Activated CD8-positive, alpha-beta memory T cell treated with anti-CD3 and anti-CD28 coated beads, Interleukin-2, amount 10 ng/mL, durations not matched to agents 7 days and 5 days (primary cell): ENCODE measurements around the gene PTPRM. TPM values are rescaled to one million over a fixed set of nuclear protein-coding genes. Genes with fewer than 3 reads are reported as not detected.

Source experiments
- ATAC-seq: fragments of 150-1000 bp; cut with Tn5 transposase; one replicate; pipeline ENCODE4 v1.10.0; 2021; ENCODE audit warnings: moderate library complexity
- CTCF ChIA-PET: fragments of 350-600 bp; sonication (Branson Sonifier 250); formaldehyde crosslinking; loops from one replicate; lab custom pipeline; 2021; ENCODE audit warnings: antibody characterized with exemption; lab: Charles Lee
- DNase-seq: peaks from one replicate; pipeline ENCODE4 v3.0.0-alpha.2; 2020
- H3K27ac Mint-ChIP-seq: one replicate; pipeline ENCODE4 v1.8.0; 2021; ENCODE audit warnings: mild to moderate bottlenecking, mixed read lengths
- H3K27me3 Mint-ChIP-seq: one replicate; pipeline ENCODE4 v1.8.0; 2021; ENCODE audit warnings: mixed read lengths
- H3K36me3 Mint-ChIP-seq: one replicate; pipeline ENCODE4 v1.8.0; 2021; ENCODE audit warnings: mild to moderate bottlenecking, mixed read lengths
- H3K4me1 Mint-ChIP-seq: one replicate; pipeline ENCODE4 v1.8.0; 2021; ENCODE audit warnings: mixed read lengths
- H3K4me3 Mint-ChIP-seq: one replicate; pipeline ENCODE4 v1.8.0; 2021; ENCODE audit warnings: mild to moderate bottlenecking, moderate library complexity, mixed read lengths
- H3K9me3 Mint-ChIP-seq: one replicate; pipeline ENCODE4 v1.8.0; 2022; ENCODE audit warnings: low read depth, mixed read lengths
- total RNA-seq, 2 experiments: library from RNA; stranded (reverse); gene quantifications; one replicate each; pipeline ENCODE4 v1.2.3, GENCODE V29; 2021

PTPRM gene
- total RNA-seq, 2 experiments from 2014 or later = 3.1 to 5.7 TPM

DNA sequence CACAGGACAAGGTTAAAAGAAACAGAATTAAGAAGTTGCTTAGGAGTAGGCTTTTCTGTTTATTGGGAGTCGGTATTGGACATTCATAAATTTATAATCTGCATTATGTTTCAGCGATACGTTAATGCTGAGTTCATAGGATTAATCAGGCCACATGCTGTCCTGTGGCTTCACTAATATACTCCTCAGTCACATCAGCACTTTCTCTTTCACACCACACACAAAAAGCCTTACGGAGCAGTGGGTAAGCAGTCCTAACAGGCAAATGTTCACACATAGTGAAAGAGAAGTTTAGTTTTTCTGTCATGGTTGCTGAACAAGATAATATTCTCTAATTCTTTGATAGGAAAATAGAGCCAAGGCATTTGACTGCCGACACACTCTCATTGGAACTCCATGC is 630.4 kb downstream of the PTPRM start:
- Mint-ChIP-seq H3K4me3 (no peak overlapping the region), H3K36me3 (no peaks in the 10 kb centered on the region), H3K4me1 (no peaks in the 10 kb centered on the region), H3K27ac (no peak overlapping the region), H3K9me3 (no peaks in the 10 kb centered on the region), H3K27me3 (no peaks in the 10 kb centered on the region)
- DNase-seq = no peak
- CTCF ChIA-PET = no interaction called here
- ATAC-seq = no peak

- DNase-seq (no peak), ATAC-seq (no peak)
- H3K27me3 Mint-ChIP-seq = no peaks in the 10 kb centered on the region
- peaks cover 8% of the 10 kb centered on the region for H3K9me3 Mint-ChIP-seq
- no peak overlapping the region for H3K27ac Mint-ChIP-seq
- H3K36me3 Mint-ChIP-seq = no peaks in the 10 kb centered on the region
- CTCF ChIA-PET = no interaction called here
- H3K4me3 Mint-ChIP-seq = no peak overlapping the region
- no peaks in the 10 kb centered on the region for H3K4me1 Mint-ChIP-seq
Measured at GRCh38 chr18:8207996-8208395, 640.9 kb downstream of the PTPRM start.

- H3K36me3 Mint-ChIP-seq = no peaks in the 10 kb centered on the region
- DNase-seq (no peak), ATAC-seq (no peak)
- no peaks in the 10 kb centered on the region for H3K27me3 Mint-ChIP-seq
- no peak overlapping the region for H3K27ac Mint-ChIP-seq
- H3K9me3 Mint-ChIP-seq = peaks cover 8% of the 10 kb centered on the region
- no peaks in the 10 kb centered on the region for H3K4me1 Mint-ChIP-seq
- H3K4me3 Mint-ChIP-seq = no peak overlapping the region
- CTCF ChIA-PET = no interaction called here
Measured at GRCh38 chr18:8208716-8209115, 641.6 kb downstream of the PTPRM start.

DNA sequence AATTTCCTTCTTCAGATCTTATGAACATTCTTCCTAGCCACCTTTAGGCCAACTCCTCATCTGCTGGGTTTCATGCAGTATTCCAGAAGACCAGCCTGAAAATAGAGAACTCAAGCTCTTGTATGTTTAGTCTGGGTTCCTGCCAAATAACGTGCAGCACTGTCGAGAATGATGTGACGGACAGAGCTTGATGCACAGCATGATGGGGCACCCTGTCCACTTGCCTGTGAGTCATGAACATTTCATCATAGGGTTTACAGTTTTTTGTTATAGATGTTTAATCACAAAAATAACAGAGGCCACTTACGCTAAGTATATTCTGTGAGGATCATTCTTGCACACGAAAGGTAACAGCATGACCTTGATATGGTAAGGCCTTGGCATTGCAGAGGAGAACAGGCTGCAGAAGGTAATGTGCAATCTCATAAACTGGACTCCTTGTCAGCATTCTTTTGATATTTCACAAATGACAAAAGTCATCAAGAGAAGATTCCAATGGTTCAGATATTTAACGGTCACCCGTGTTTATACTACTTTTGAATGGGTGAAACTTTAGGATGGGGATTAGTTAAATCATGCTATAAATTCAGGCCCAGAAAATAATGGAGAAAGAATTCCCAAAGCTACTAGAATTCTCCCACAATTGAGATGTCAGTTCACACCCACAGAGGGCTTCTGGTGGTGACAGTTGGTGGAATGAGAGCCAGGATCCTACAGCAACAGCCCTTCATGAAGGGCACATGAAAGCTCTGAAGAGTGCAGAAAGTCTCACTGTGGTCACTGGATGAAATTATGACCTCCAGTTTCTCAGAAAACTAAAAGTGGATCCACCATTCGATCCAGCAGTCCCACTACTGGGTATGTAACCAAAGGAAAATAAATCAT is 646.0 kb downstream of the PTPRM start:
- Mint-ChIP-seq H3K9me3 (peaks cover 6% of the 10 kb centered on the region), H3K27ac (no peak overlapping the region), H3K27me3 (no peaks in the 10 kb centered on the region), H3K4me1 (no peaks in the 10 kb centered on the region), H3K36me3 (no peaks in the 10 kb centered on the region), H3K4me3 (no peak overlapping the region)
- ATAC-seq = no peak
- CTCF ChIA-PET = no interaction called here
- DNase-seq = no peak

DNA sequence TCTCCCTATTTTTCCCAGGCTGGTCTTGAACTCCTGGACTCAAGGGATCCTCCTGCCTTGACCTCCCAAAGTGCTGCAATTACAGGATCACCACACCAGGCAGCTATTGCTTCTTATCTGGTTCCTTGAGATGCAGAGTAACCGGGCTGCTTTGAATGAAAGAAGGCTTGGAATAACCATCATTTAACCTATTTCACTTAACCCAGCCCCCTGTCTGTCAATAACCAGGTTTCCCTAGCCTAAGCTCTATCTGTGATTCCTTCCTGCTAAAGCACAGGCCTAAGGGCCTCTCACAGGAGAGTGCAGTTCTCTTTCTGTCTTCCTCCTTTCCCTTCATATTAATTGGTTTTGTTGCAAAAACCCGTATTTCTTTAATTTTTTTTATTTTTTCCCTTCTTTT is 648.6 kb downstream of the PTPRM start:
- DNase-seq = no peak
- Mint-ChIP-seq H3K4me1 (no peaks in the 10 kb centered on the region), H3K36me3 (no peaks in the 10 kb centered on the region), H3K4me3 (no peak overlapping the region), H3K27ac (no peak overlapping the region), H3K27me3 (no peaks in the 10 kb centered on the region), H3K9me3 (peaks cover 3% of the 10 kb centered on the region)
- ATAC-seq = no peak
- CTCF ChIA-PET = no interaction called here

GRCh38 chr18:8217051-8217564 is 650.0 kb downstream of the PTPRM start:
- H3K4me1 Mint-ChIP-seq = no peaks in the 10 kb centered on the region
- DNase-seq (no peak), ATAC-seq (no peak)
- CTCF ChIA-PET = no interaction called here
- no peak overlapping the region for H3K27ac Mint-ChIP-seq
- H3K9me3 Mint-ChIP-seq = no peaks in the 10 kb centered on the region
- no peaks in the 10 kb centered on the region for H3K27me3 Mint-ChIP-seq
- no peaks in the 10 kb centered on the region for H3K36me3 Mint-ChIP-seq
- no peak overlapping the region for H3K4me3 Mint-ChIP-seq

DNA sequence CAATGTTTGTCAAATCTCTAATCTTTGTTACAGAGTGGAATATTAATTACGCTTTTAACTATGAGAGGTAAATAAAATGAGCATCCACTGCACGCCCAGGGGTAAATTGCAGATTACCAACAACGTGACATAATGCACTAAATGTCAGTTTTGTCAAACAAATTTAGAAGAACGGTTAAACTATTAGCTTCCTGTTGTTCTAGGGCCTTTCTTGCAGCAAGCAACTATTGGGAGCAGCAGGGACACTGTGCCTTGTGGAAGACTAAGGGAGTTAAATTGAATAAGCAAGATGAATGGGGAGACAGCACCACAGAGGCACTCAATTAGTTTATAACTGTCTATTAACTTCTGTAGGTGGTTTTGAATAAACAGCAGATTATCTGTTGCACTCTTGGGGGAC is 651.1 kb downstream of the PTPRM start:
- no peaks in the 10 kb centered on the region for H3K4me1 Mint-ChIP-seq
- no peak overlapping the region for H3K4me3 Mint-ChIP-seq
- no peaks in the 10 kb centered on the region for H3K36me3 Mint-ChIP-seq
- DNase-seq = no peak
- CTCF ChIA-PET = no interaction called here
- no peak for ATAC-seq
- H3K27ac Mint-ChIP-seq = no peak overlapping the region
- H3K27me3 Mint-ChIP-seq = no peaks in the 10 kb centered on the region
- no peaks in the 10 kb centered on the region for H3K9me3 Mint-ChIP-seq

DNA sequence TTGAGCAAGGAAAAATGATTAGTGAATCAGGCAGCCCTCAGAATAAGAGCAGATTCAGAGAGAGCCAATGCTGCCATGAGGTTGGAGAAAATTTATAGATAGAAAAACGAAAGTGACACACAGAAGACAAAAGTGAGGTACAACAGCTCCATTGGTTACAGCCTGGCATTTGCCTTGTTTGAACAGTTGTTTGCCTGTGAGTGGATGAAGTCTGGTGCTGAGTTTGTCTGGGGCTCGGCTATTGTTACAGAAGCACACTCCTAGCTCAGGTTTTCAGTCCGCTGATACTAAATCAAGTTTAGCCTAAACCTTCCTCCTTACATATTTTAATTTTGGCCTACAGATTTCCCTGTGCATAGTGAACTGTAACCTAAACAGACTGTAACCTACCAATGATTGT is 654.3 kb downstream of the PTPRM start:
- CTCF ChIA-PET = no interaction called here
- no peaks in the 10 kb centered on the region for H3K36me3 Mint-ChIP-seq
- DNase-seq (no peak), ATAC-seq (no peak)
- H3K4me1 Mint-ChIP-seq = no peaks in the 10 kb centered on the region
- H3K27ac Mint-ChIP-seq = no peak overlapping the region
- H3K4me3 Mint-ChIP-seq = no peak overlapping the region
- H3K9me3 Mint-ChIP-seq = no peaks in the 10 kb centered on the region
- H3K27me3 Mint-ChIP-seq = no peaks in the 10 kb centered on the region

DNA sequence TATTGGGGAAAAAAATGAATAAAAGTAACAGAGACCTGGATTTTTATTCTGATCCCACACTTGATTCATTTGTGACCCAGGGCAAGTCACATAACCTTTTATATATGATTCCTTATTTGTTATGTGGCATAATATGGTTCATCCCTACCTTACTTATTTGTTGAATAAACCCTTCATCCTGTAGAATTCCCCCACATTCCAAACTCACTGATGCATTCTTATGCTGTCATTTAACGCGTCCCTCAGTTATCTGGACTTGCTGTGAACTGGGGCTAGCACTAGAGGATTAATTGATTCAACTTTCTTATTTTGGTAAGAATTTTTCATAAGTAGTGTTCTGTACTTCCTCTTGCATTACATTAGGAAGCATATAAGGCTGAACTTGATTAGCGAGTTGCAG is 657.5 kb downstream of the PTPRM start:
- Mint-ChIP-seq H3K4me3 (no peak overlapping the region), H3K27me3 (no peaks in the 10 kb centered on the region), H3K36me3 (no peaks in the 10 kb centered on the region), H3K4me1 (no peaks in the 10 kb centered on the region), H3K27ac (no peak overlapping the region), H3K9me3 (peaks cover 3% of the 10 kb centered on the region)
- ATAC-seq (no peak), DNase-seq (no peak)
- CTCF ChIA-PET = no interaction called here

DNA sequence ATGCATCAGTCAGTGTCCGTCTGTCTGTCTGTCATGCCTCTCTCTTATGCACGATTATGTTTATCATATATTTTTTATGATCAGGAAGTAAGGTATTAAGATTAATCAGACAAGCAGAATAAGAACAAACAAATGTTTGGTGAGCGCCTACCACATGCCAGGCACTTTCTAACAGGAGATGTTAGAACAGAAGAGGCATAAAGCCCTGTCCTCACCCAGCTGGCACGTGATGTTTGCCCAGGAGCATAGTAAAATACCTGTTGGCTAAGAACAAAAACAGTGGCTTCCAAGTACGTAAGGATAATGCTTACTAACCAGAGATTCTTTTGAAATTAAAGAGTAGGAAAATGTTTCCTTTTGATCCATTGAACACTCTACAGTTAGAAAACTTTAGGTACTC is 661.9 kb downstream of the PTPRM start:
- DNase-seq (no peak), ATAC-seq (no peak)
- H3K36me3 Mint-ChIP-seq = no peaks in the 10 kb centered on the region
- peaks cover 3% of the 10 kb centered on the region for H3K9me3 Mint-ChIP-seq
- no peak overlapping the region for H3K4me3 Mint-ChIP-seq
- CTCF ChIA-PET = no interaction called here
- no peaks in the 10 kb centered on the region for H3K27me3 Mint-ChIP-seq
- no peaks in the 10 kb centered on the region for H3K4me1 Mint-ChIP-seq
- no peak overlapping the region for H3K27ac Mint-ChIP-seq

GRCh38 chr18:8229787-8230186 is 662.7 kb downstream of the PTPRM start:
- Mint-ChIP-seq H3K4me3 (no peak overlapping the region), H3K9me3 (peaks cover 3% of the 10 kb centered on the region), H3K4me1 (no peaks in the 10 kb centered on the region), H3K27me3 (no peaks in the 10 kb centered on the region), H3K36me3 (no peaks in the 10 kb centered on the region), H3K27ac (no peak overlapping the region)
- DNase-seq (no peak), ATAC-seq (no peak)
- CTCF ChIA-PET = no interaction called here

DNA sequence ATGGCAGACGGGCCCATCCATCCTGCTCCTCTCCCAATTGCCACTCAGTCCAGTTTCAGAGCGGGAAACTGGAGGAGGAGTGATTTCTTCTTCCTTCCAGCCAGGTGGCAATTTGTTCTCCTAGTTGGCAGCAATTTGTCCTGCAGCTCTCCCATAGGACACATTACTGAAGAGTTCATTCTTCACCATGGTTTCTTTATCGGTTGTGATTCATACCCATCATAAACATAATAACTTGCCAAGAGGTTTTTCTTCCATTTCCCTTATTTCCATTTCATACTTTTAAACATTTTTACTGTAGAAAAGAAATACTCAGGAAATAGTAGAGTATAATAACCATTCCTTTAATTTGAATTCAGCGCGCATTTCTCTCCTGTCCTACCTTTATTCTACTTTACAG is 664.2 kb downstream of the PTPRM start:
- Mint-ChIP-seq H3K27me3 (no peaks in the 10 kb centered on the region), H3K27ac (no peak overlapping the region), H3K36me3 (no peaks in the 10 kb centered on the region), H3K9me3 (peaks cover 3% of the 10 kb centered on the region), H3K4me1 (no peaks in the 10 kb centered on the region), H3K4me3 (no peak overlapping the region)
- DNase-seq (no peak), ATAC-seq (no peak)
- CTCF ChIA-PET = no interaction called here

- Mint-ChIP-seq H3K27ac (no peak overlapping the region), H3K9me3 (peaks cover 3% of the 10 kb centered on the region), H3K4me1 (no peaks in the 10 kb centered on the region), H3K4me3 (no peak overlapping the region), H3K36me3 (no peaks in the 10 kb centered on the region), H3K27me3 (no peaks in the 10 kb centered on the region)
- CTCF ChIA-PET = no interaction called here
- ATAC-seq (no peak), DNase-seq (no peak)
Measured at GRCh38 chr18:8232791-8233190, 665.7 kb downstream of the PTPRM start.

DNA sequence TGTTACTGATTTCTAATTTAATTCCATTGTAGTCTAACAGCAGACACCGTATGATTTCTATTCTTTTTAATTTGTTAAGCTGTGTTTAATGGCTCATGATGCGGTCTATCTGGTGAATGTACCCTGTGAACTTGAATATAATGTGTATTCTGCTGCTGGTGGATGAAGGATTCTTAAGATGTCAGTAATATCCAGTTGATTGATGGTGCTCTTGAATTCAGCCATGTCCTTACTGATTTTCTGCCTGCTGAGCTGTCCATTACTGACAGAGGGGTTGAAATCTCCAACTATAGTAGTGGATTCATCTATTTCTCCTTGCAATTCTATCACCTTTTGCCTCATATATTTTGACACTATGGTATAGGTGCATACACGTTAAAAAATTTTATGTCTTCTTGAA is 668.8 kb downstream of the PTPRM start:
- Mint-ChIP-seq H3K27me3 (no peaks in the 10 kb centered on the region), H3K4me1 (no peaks in the 10 kb centered on the region), H3K9me3 (peaks cover 4% of the 10 kb centered on the region), H3K4me3 (no peak overlapping the region), H3K27ac (no peak overlapping the region), H3K36me3 (no peaks in the 10 kb centered on the region)
- no peak for DNase-seq
- CTCF ChIA-PET = no interaction called here
- no peak for ATAC-seq
